H9 (cell line): Measurements from ENCODE around the gene LDB1. TPM values are rescaled to one million over a fixed set of nuclear protein-coding genes. Genes with fewer than 3 reads are reported as not detected.

Source experiments
- DNase-seq: peaks from one replicate; pipeline ENCODE4 v3.0.0-alpha.2; 2017
- H2AFZ ChIP-seq: one replicate; pipeline ENCODE4 v1.6.1; 2013; ENCODE audit warnings: mild to moderate bottlenecking, low read length, control low read depth, moderate library complexity
- H2AK5ac ChIP-seq: 2 replicates; pipeline ENCODE4 v1.6.1; 2013; ENCODE audit warnings: low read length, control low read depth, mixed read lengths; ENCODE audit not compliant: insufficient read length
- H2BK120ac ChIP-seq: one replicate; pipeline ENCODE4 v1.6.1; 2013; ENCODE audit warnings: low read depth, mild to moderate bottlenecking, low read length, control low read depth, inconsistent platforms; ENCODE audit not compliant: poor library complexity, severe bottlenecking
- H2BK12ac ChIP-seq: 2 replicates; pipeline ENCODE4 v1.6.1; 2013; ENCODE audit warnings: low read length, control low read depth, mixed read lengths, low read depth; ENCODE audit not compliant: insufficient read length
- H2BK15ac ChIP-seq: 2 replicates; pipeline ENCODE4 v1.6.1; 2013; ENCODE audit warnings: low read depth, low read length, control low read depth
- H2BK20ac ChIP-seq: one replicate; pipeline ENCODE4 v1.6.1; 2013; ENCODE audit warnings: low read depth, mild to moderate bottlenecking, low read length, control low read depth, inconsistent platforms; ENCODE audit not compliant: poor library complexity, severe bottlenecking
- H2BK5ac ChIP-seq: 2 replicates; pipeline ENCODE4 v1.6.1; 2013; ENCODE audit warnings: low read length, control low read depth, mixed read lengths; ENCODE audit not compliant: insufficient read length
- H3K14ac ChIP-seq: 2 replicates; pipeline ENCODE4 v1.6.1; 2013; ENCODE audit warnings: low read length, control low read depth; ENCODE audit not compliant: insufficient read depth
- H3K18ac ChIP-seq: 2 replicates; pipeline ENCODE4 v1.6.1; 2013; ENCODE audit warnings: low read depth, mild to moderate bottlenecking, mixed read lengths, low read length, control low read depth; ENCODE audit not compliant: insufficient read length
- H3K23ac ChIP-seq: 2 replicates; pipeline ENCODE4 v1.6.1; 2013; ENCODE audit warnings: low read length, control low read depth, mixed read lengths, low read depth; ENCODE audit not compliant: insufficient read length
- H3K23me2 ChIP-seq: 2 replicates; pipeline ENCODE4 v1.6.1; 2013; ENCODE audit warnings: low read depth, mild to moderate bottlenecking, mixed read lengths, low read length, control low read depth; ENCODE audit not compliant: insufficient read length, poor library complexity, severe bottlenecking
- H3K27ac ChIP-seq: 2 replicates; pipeline ENCODE4 v1.5.1; 2013; ENCODE audit warnings: low read length, control low read depth, mixed read lengths, low read depth; ENCODE audit not compliant: insufficient read length
- H3K27me3 ChIP-seq: 2 replicates; pipeline ENCODE4 v1.6.1; 2013; ENCODE audit warnings: low read length, control low read depth, inconsistent platforms; ENCODE audit not compliant: insufficient read depth
- H3K4ac ChIP-seq: 2 replicates; pipeline ENCODE4 v1.6.1; 2013; ENCODE audit warnings: low read depth, mild to moderate bottlenecking, control low read depth, inconsistent platforms, low read length, moderate library complexity
- H3K4me1 ChIP-seq: 2 replicates; pipeline ENCODE4 v1.6.1; 2013; ENCODE audit warnings: low read length, control low read depth, inconsistent platforms; ENCODE audit not compliant: insufficient read depth
- H3K4me2 ChIP-seq: 2 replicates; pipeline ENCODE4 v1.6.1; 2013; ENCODE audit warnings: low read length, control low read depth, mixed read lengths; ENCODE audit not compliant: insufficient read length, insufficient read depth
- H3K56ac ChIP-seq: 2 replicates; pipeline ENCODE4 v1.6.1; 2013; ENCODE audit warnings: low read depth, mild to moderate bottlenecking, mixed read lengths, low read length, control low read depth; ENCODE audit not compliant: insufficient read length
- H3K79me1 ChIP-seq: 2 replicates; pipeline ENCODE4 v1.6.1; 2013; ENCODE audit warnings: low read depth, mild to moderate bottlenecking, moderate library complexity, low read length, control low read depth, inconsistent platforms; ENCODE audit not compliant: insufficient read depth, poor library complexity, severe bottlenecking
- H3K79me2 ChIP-seq: 2 replicates; pipeline ENCODE4 v1.6.1; 2013; ENCODE audit warnings: low read length, control low read depth, inconsistent platforms; ENCODE audit not compliant: insufficient read depth
- H3K9ac ChIP-seq: 2 replicates; pipeline ENCODE4 v1.6.1; 2013; ENCODE audit warnings: low read length, control low read depth, mixed read lengths; ENCODE audit not compliant: insufficient read length; ENCODE audit errors: extremely low read depth
- H3K9me3 ChIP-seq: one replicate; pipeline ENCODE4 v1.6.1; 2013; ENCODE audit warnings: low read depth, low read length, inconsistent platforms; ENCODE audit not compliant: control insufficient read depth
- H3T11ph ChIP-seq: one replicate; pipeline ENCODE4 v1.6.1; 2013; ENCODE audit warnings: mild to moderate bottlenecking, low read length, control low read depth, inconsistent platforms
- H4K20me1 ChIP-seq: one replicate; pipeline ENCODE4 v1.6.1; 2013; ENCODE audit not compliant: control insufficient read depth, insufficient read length, insufficient read depth
- H4K5ac ChIP-seq: 2 replicates; pipeline ENCODE4 v1.6.1; 2013; ENCODE audit warnings: low read depth, mild to moderate bottlenecking, mixed read lengths, low read length, control low read depth; ENCODE audit not compliant: insufficient read length
- H4K8ac ChIP-seq: replicated peaks from 2 replicates; pipeline ENCODE4 v1.6.1; 2013; ENCODE audit warnings: low read length, control low read depth, mixed read lengths, low read depth; ENCODE audit not compliant: insufficient read length
- H4K91ac ChIP-seq: 2 replicates; pipeline ENCODE4 v1.6.1; 2013; ENCODE audit warnings: low read depth, mild to moderate bottlenecking, moderate library complexity, mixed read lengths, low read length, control low read depth; ENCODE audit not compliant: insufficient read length
- H3K27ac Mint-ChIP-seq, 3 experiments: 2 replicates in 2 of 3; 3 replicates in 1 of 3; pipeline ENCODE4 v1.8.0; 2020 to 2021; ENCODE audit warnings: mixed read lengths in 3 of 3, mild to moderate bottlenecking in 1 of 3, moderate library complexity in 1 of 3
- H3K27me3 Mint-ChIP-seq: 2 replicates; pipeline ENCODE4 v1.8.0; 2021; ENCODE audit warnings: low read depth, mild to moderate bottlenecking, moderate library complexity, mixed read lengths
- H3K36me3 Mint-ChIP-seq, 3 experiments: 2 replicates in 2 of 3; 3 replicates in 1 of 3; pipeline ENCODE4 v1.8.0; 2020 to 2021; ENCODE audit warnings: low read depth in 3 of 3, mixed read lengths in 3 of 3; ENCODE audit not compliant: insufficient read depth in 1 of 3
- H3K4me1 Mint-ChIP-seq, 2 experiments: 2 replicates each; pipeline ENCODE4 v1.8.0; 2020; ENCODE audit warnings: mixed read lengths in 2 of 2
- H3K4me3 Mint-ChIP-seq, 2 experiments: 2 replicates in 1 of 2; 3 replicates in 1 of 2; pipeline ENCODE4 v1.8.0; 2020 to 2021; ENCODE audit warnings: mild to moderate bottlenecking in 2 of 2, mixed read lengths in 2 of 2, moderate library complexity in 1 of 2
- H3K9me3 Mint-ChIP-seq, 2 experiments: 2 replicates in 1 of 2; 3 replicates in 1 of 2; pipeline ENCODE4 v1.8.0; 2020; ENCODE audit warnings: mild to moderate bottlenecking in 2 of 2, mixed read lengths in 2 of 2, moderate library complexity in 1 of 2
- CTCF ChIP-seq: fragments of 200-600 bp; sonication (generic); conservative IDR thresholded peaks from 3 replicates; pipeline ENCODE4 v1.8.0; 2021; ENCODE audit warnings: antibody characterized with exemption, mild to moderate bottlenecking
- whole genome bisulfite sequencing: extraction: QIAGEN DNeasy Blood & Tissue Kit; methylation state at CpG from one replicate; pipeline ENCODE4 v1.1.7; 2013; ENCODE audit warnings: missing lambda C conversion rate, low lambda C conversion rate, mixed read lengths; ENCODE audit not compliant: insufficient read length; ENCODE audit errors: extremely low coverage; 5-methylcytosine and 5-hydroxymethylcytosine counted together
- total RNA-seq: library from RNA; stranded (reverse); gene quantifications from 2 replicates; pipeline ENCODE4 v1.2.1, GENCODE V29; 2021

LDB1 gene
- total RNA-seq, 1 experiment from 2014 or later = 80.5 TPM

DNA sequence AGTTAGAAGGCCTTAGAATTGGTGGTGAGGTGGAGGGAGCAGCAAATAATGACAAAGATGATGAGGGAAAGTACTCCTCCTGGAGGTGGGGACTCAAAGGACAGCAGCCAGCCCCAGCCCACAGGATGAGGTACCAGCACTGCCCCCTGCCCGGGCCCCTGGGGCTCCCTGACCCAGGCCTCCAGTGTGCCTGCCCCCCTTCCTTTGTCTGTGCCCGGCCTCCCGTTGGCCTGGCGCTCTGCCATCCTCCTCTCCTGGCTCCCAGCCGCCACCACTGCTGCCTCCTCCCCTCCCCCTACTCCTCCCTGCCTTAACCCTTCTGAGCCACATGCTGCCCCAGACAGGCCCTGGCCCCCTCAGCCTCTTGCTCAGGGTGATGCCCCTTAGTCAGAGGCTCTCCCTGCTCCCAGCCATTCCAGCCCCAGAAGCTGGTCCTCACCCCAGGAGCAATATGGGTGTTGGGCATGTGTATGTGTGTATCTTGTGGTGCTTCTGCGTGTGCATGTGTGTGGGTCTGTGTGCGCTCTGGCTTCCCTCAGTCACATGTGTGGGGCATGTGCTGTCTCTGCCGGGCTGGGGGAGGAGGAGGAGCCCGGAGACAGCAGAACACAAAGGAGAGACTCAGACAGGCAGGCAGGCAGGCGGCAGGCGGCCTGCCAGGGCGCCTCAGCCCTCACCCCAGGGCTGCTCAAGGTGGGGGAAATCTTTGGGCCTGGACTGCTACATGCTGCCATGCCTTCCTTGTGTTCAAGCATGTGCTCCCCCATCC is 2.6 kb downstream of the LDB1 start:
- Histone ChIP-seq H3K79me1 (peaks cover 8% of the 10 kb centered on the region), H2BK12ac (no peak overlapping the region), H4K5ac (no peak overlapping the region), H3K23me2 (peaks cover 31% of the 10 kb centered on the region), H3K4me1 (peaks cover 24% of the 10 kb centered on the region), H3K9me3 (no peaks in the 10 kb centered on the region), H2BK15ac (no peak overlapping the region), H3K9ac (peak overlapping the region; percentile 15), H3T11ph (no peak overlapping the region), H4K91ac (no peak overlapping the region), H3K23ac (no peak overlapping the region), H3K79me2 (peaks cover 31% of the 10 kb centered on the region; the same call in 1 of the 2 replicates), H2BK20ac (no peak overlapping the region), H2AFZ (no peak overlapping the region), H3K4ac (no peak overlapping the region), H3K14ac (peak overlapping the region; percentile 77), H4K8ac (no peak overlapping the region), H3K4me2 (peak overlapping the region; percentile 72), H3K27ac (no peak overlapping the region), H3K18ac (peak overlapping the region; percentile 59), H2BK5ac (no peak overlapping the region), H3K27me3 (no peaks in the 10 kb centered on the region), H2BK120ac (no peak overlapping the region), H2AK5ac (no peak overlapping the region), H4K20me1 (peaks cover 3% of the 10 kb centered on the region), H3K56ac (no peak overlapping the region)
- no peaks in the 10 kb centered on the region for H3K27me3 Mint-ChIP-seq
- H3K4me1 Mint-ChIP-seq = peaks cover 71 to 73% of the 10 kb centered on the region in 2 experiments
- H3K27ac Mint-ChIP-seq = peak overlapping the region; percentile 85 to 96 (median 95)
- no peaks in the 10 kb centered on the region for H3K9me3 Mint-ChIP-seq
- no CpG with 5 or more reads among the region's 12 CpGs for WGBS
- no peaks in the 10 kb centered on the region; a peak in 3 of 7 replicates for H3K36me3 Mint-ChIP-seq
- H3K4me3 Mint-ChIP-seq = peak overlapping the region; percentile 82 to 93
- peak; percentile 77 for DNase-seq
- peak; percentile 49; the same call in 2 of the 3 replicates for TF ChIP-seq CTCF
